ENCODE results near the gene PMF1.

GRCh38 chr1:156193208-156193487 is 19.7 kb upstream of the PMF1 start:
- TF ChIP-seq FOXP2 (optimal IDR thresholded peaks at IDR 0.05; ENCODE audit: borderline replicate concordance, extremely low read depth, extremely low read length, insufficient read depth) = no peak
- no peak for TF ChIP-seq POLR2AphosphoS5 (IDR thresholded peaks at IDR 0.05; ENCODE audit: low read depth, low read length)
- TF ChIP-seq SIN3A (IDR thresholded peaks at IDR 0.05; ENCODE audit: borderline replicate concordance, insufficient read depth, low read length) = no peak
- no peak for TF ChIP-seq REST (IDR thresholded peaks at IDR 0.05; ENCODE audit: insufficient read depth in 1 of 2, low read depth in 2 of 2, low read length in 2 of 2)
- no peak for TF ChIP-seq TAF1 (IDR thresholded peaks at IDR 0.05; ENCODE audit: borderline replicate concordance, insufficient read depth, low read length)

All from PFSK-1 (cell line).